IMR-90 (cell line): ENCODE results near the gene NAV2. TPM values are rescaled to one million over a fixed set of nuclear protein-coding genes. Genes with fewer than 3 reads are reported as not detected.

Experiments used
- ATAC-seq: fragments of 200-7000 bp; cut with Tn5 transposase; 2 replicates; pipeline ENCODE4 v1.9.1; 2020; ENCODE audit warnings: low read depth, mild to moderate bottlenecking, moderate library complexity
- BruUV-seq: library from RNA; stranded (reverse); fragments of 400-500 nt; replicated peaks from 2 replicates; lab custom pipeline; 2021; lab: Mats Ljungman, UMichigan
- CTCF ChIA-PET: fragments of 300-600 bp; formaldehyde crosslinking; extraction: SDS; loops from one replicate; lab custom pipeline; 2021; ENCODE audit warnings: antibody characterized with exemption; lab: Yijun Ruan, JAX
- POLR2A ChIA-PET: fragments of 300-600 bp; sonication (Branson Sonifier 250); formaldehyde crosslinking; loops from one replicate; lab custom pipeline; 2022; ENCODE audit warnings: antibody characterized with exemption; ENCODE audit not compliant: unreplicated experiment; lab: Charles Lee
- DNase-seq: peaks from one replicate; pipeline ENCODE4 v3.0.0; 2013
- H2AFZ ChIP-seq: replicated peaks from 2 replicates; pipeline ENCODE3; 2013; ENCODE audit warnings: low read length, mild to moderate bottlenecking; ENCODE audit not compliant: poor library complexity
- H2AK5ac ChIP-seq: 2 replicates; pipeline ENCODE4 v1.6.1; 2013; ENCODE audit warnings: low read depth, low read length, inconsistent platforms
- H2AK9ac ChIP-seq: replicated peaks from 2 replicates; pipeline ENCODE3; 2013; ENCODE audit warnings: mild to moderate bottlenecking, low read depth, low read length, moderate library complexity; ENCODE audit not compliant: poor library complexity
- H2BK120ac ChIP-seq: 2 replicates; pipeline ENCODE4 v1.6.1; 2013; ENCODE audit warnings: low read depth, low read length, inconsistent platforms
- H2BK15ac ChIP-seq: 3 replicates; pipeline ENCODE4 v1.6.1; 2013; ENCODE audit warnings: low read depth, low read length, inconsistent platforms
- H2BK20ac ChIP-seq: 2 replicates; pipeline ENCODE4 v1.6.1; 2013; ENCODE audit warnings: low read depth, mild to moderate bottlenecking, inconsistent platforms, low read length, moderate library complexity
- H2BK5ac ChIP-seq: 2 replicates; pipeline ENCODE4 v1.6.1; 2013; ENCODE audit warnings: mild to moderate bottlenecking, low read depth, low read length, inconsistent platforms; ENCODE audit not compliant: poor library complexity, severe bottlenecking
- H3K14ac ChIP-seq: replicated peaks from 2 replicates; pipeline ENCODE4 v1.6.1; 2013; ENCODE audit warnings: low read depth, low read length, inconsistent platforms
- H3K18ac ChIP-seq: 2 replicates; pipeline ENCODE4 v1.6.1; 2013; ENCODE audit warnings: low read depth, low read length, control low read depth
- H3K23ac ChIP-seq: 2 replicates; pipeline ENCODE4 v1.6.1; 2013; ENCODE audit warnings: low read depth, low read length, inconsistent platforms
- H3K27ac ChIP-seq: 2 replicates; pipeline ENCODE4 v1.5.1; 2013; ENCODE audit warnings: mild to moderate bottlenecking, control low read depth, low read length; ENCODE audit not compliant: insufficient read depth
- H3K27me3 ChIP-seq: 2 replicates; pipeline ENCODE4 v1.6.1; 2013; ENCODE audit warnings: low read length; ENCODE audit not compliant: control insufficient read depth, insufficient read depth
- H3K36me3 ChIP-seq: 2 replicates; pipeline ENCODE4 v1.6.1; 2013; ENCODE audit warnings: low read length, mixed read lengths; ENCODE audit not compliant: control insufficient read depth, insufficient read depth
- H3K4ac ChIP-seq: 2 replicates; pipeline ENCODE4 v1.6.1; 2013; ENCODE audit warnings: low read depth, low read length, inconsistent platforms
- H3K4me1 ChIP-seq: 2 replicates; pipeline ENCODE4 v1.6.1; 2013; ENCODE audit warnings: low read length, mixed read lengths; ENCODE audit not compliant: control insufficient read depth, insufficient read depth
- H3K4me2 ChIP-seq: 2 replicates; pipeline ENCODE4 v1.6.1; 2013; ENCODE audit warnings: low read depth, mild to moderate bottlenecking, control low read depth, low read length, moderate library complexity
- H3K4me3 ChIP-seq: 2 replicates; pipeline ENCODE4 v1.5.1; 2013; ENCODE audit warnings: low read depth, mild to moderate bottlenecking, control low read depth, low read length, moderate library complexity; ENCODE audit not compliant: insufficient read depth
- H3K56ac ChIP-seq: 2 replicates; pipeline ENCODE4 v1.6.1; 2013; ENCODE audit warnings: low read length, inconsistent platforms; ENCODE audit not compliant: insufficient read depth; ENCODE audit errors: extremely low read depth
- H3K79me1 ChIP-seq, 2 experiments: 2 replicates each; pipeline ENCODE4 v1.6.1; 2013; ENCODE audit warnings: low read length in 2 of 2, inconsistent platforms in 1 of 2, low read depth in 1 of 2
- H3K9ac ChIP-seq: 2 replicates; pipeline ENCODE4 v1.6.1; 2013; ENCODE audit warnings: low read depth, low read length, control low read depth
- H3K9me1 ChIP-seq: 2 replicates; pipeline ENCODE4 v1.6.1; 2013; ENCODE audit warnings: low read length, inconsistent platforms; ENCODE audit not compliant: insufficient read depth
- H3K9me3 ChIP-seq: 2 replicates; pipeline ENCODE4 v1.6.1; 2013; ENCODE audit warnings: low read length; ENCODE audit not compliant: control insufficient read depth, insufficient read depth
- H4K20me1 ChIP-seq: 2 replicates; pipeline ENCODE4 v1.6.1; 2013; ENCODE audit warnings: low read length, inconsistent platforms; ENCODE audit not compliant: insufficient read depth
- H4K5ac ChIP-seq: 2 replicates; pipeline ENCODE4 v1.6.1; 2013; ENCODE audit warnings: mild to moderate bottlenecking, low read depth, low read length, control low read depth
- H4K8ac ChIP-seq, 2 experiments: 2 replicates each; pipeline ENCODE4 v1.6.1; 2013; ENCODE audit warnings: low read depth in 2 of 2, low read length in 2 of 2, control low read depth in 1 of 2, inconsistent platforms in 1 of 2
- H4K91ac ChIP-seq: 2 replicates; pipeline ENCODE4 v1.6.1; 2013; ENCODE audit warnings: low read depth, low read length, inconsistent platforms; ENCODE audit not compliant: insufficient read depth
- BHLHE40 ChIP-seq: fragments of 150-350 bp; IDR thresholded peaks from 2 replicates; pipeline ENCODE4 v1.6.1; 2016; ENCODE audit warnings: mild to moderate bottlenecking, low read depth, low read length
- CEBPB ChIP-seq: IDR thresholded peaks from 2 replicates; pipeline ENCODE4 v1.6.1; 2012; ENCODE audit warnings: low read depth, low read length, improper control_type of control experiment
- ELK1 ChIP-seq: fragments of 150-350 bp; IDR thresholded peaks from 2 replicates; pipeline ENCODE4 v1.6.1; 2016; ENCODE audit warnings: low read depth, mild to moderate bottlenecking, low read length, moderate library complexity, borderline replicate concordance
- FOS ChIP-seq: fragments of 150-350 bp; IDR thresholded peaks from 2 replicates; pipeline ENCODE4 v1.6.1; 2016; ENCODE audit warnings: low read depth, low read length
- MAFK ChIP-seq: IDR thresholded peaks from 2 replicates; pipeline ENCODE4 v1.6.1; 2012; ENCODE audit warnings: low read depth, low read length, improper control_type of control experiment
- MAZ ChIP-seq: IDR thresholded peaks from 2 replicates; pipeline ENCODE4 v1.6.1; 2012; ENCODE audit warnings: low read depth, mild to moderate bottlenecking, low read length, improper control_type of control experiment, moderate library complexity, borderline replicate concordance
- NFE2L2 ChIP-seq: fragments of 150-350 bp; IDR thresholded peaks from 2 replicates; pipeline ENCODE4 v1.6.1; 2016; ENCODE audit warnings: low read depth, mild to moderate bottlenecking, low read length
- POLR2A ChIP-seq: IDR thresholded peaks from 2 replicates; pipeline ENCODE4 v1.6.1; 2012; ENCODE audit warnings: mild to moderate bottlenecking, low read depth, low read length
- RAD21 ChIP-seq: IDR thresholded peaks from 2 replicates; pipeline ENCODE4 v1.6.1; 2012; ENCODE audit warnings: low read length, improper control_type of control experiment
- RCOR1 ChIP-seq: IDR thresholded peaks from 2 replicates; pipeline ENCODE4 v1.6.1; 2012; ENCODE audit warnings: mild to moderate bottlenecking, low read length, improper control_type of control experiment; ENCODE audit not compliant: insufficient replicate concordance
- RFX5 ChIP-seq: IDR thresholded peaks from 2 replicates; pipeline ENCODE4 v1.8.0; 2012; ENCODE audit warnings: low read depth, mild to moderate bottlenecking, low read length, moderate library complexity
- WGBS, 2 experiments: methylation state at CpG; one replicate each; pipeline versions ENCODE4 v1.1.5 to v1.1.7; 2013; ENCODE audit warnings: missing lambda C conversion rate in 2 of 2; ENCODE audit not compliant: insufficient read length in 1 of 2; ENCODE audit errors: extremely low coverage in 2 of 2; 5-methylcytosine and 5-hydroxymethylcytosine counted together
- dilution Hi-C: fragments of 300-500 bp; cut with HindIII; formaldehyde crosslinking; loops from one replicate; pipeline ENCODE4 v1.14.3; 2018; ENCODE audit warnings: low sequenced_read_pairs; ENCODE audit not compliant: unreplicated experiment
- in situ Hi-C: fragments of 300-500 bp; cut with MboI; formaldehyde crosslinking; loops from 3 replicates; pipeline ENCODE4 v1.14.3; 2019; ENCODE audit warnings: low sequenced_read_pairs, inconsistent platforms, mixed read lengths
- intact Hi-C: fragments of 100-400 bp; cut with micrococcal nuclease; formaldehyde crosslinking; loops from 2 replicates; pipeline ENCODE4 v1.10.0; 2022
- polyA plus RNA-seq, 3 experiments: library from polyadenylated mRNA; depleted of rRNA; stranded (reverse); fragments of >200 nt; gene quantifications; 2 replicates each; pipeline ENCODE4 v1.2.3, GENCODE V29; 2012; ENCODE audit warnings: low replicate concordance in 1 of 3
- total RNA-seq: library from RNA; depleted of rRNA; stranded (reverse); fragments of >200 nt; gene quantifications from 2 replicates; pipeline ENCODE4 v1.2.3, GENCODE V29; 2012
- TF ChIP-seq, protein P1 (sequence below): fragments of 150-350 bp; IDR thresholded peaks from 2 replicates; pipeline ENCODE4 v1.6.1; 2017; ENCODE audit warnings: mild to moderate bottlenecking, antibody characterized with exemption, low read length, low read depth
- TF ChIP-seq, protein P2 (sequence below): conservative IDR thresholded peaks from 2 replicates; pipeline ENCODE4 v1.5.1; 2012; ENCODE audit warnings: mild to moderate bottlenecking, low read depth, low read length, improper control_type of control experiment

Gene NAV2
- total and polyA plus RNA-seq, 2 of the 4 experiments (the other 2 are of a cell fraction): 4.5 to 12.6 TPM

GRCh38 chr11:19779740-19780139 lies 67.1 kb downstream of the NAV2 start:
- dilution Hi-C loops: no loop called here
- H4K20me1 ChIP-seq: peaks cover 75% of the 10 kb centered on the region
- CTCF ChIA-PET: interaction anchor here (0.6 kb wide), 1 partner anchor 106 kb away, joined by 4 read pairs; no protein-coding TSS in a partner anchor

More at GRCh38 chr11:19779740-19780139, 67.1 kb downstream of the NAV2 start:
- no TSS peak for BruUV-seq
- Histone ChIP-seq H3K4ac (no peak overlapping the region), H3K36me3 (no peaks in the 10 kb centered on the region), H3K4me2 (no peak overlapping the region), H3K27me3 (no peaks in the 10 kb centered on the region; the same call in 1 of the 2 replicates), H3K9me3 (0 out of 2 replicates have a peak, but pooled peaks cover 1% of the 10 kb centered on the region), H4K91ac (no peak overlapping the region), H2BK5ac (no peak overlapping the region), H3K4me3 (no peak overlapping the region), H3K23ac (no peak overlapping the region), H3K14ac (no peak overlapping the region), H4K8ac (no peak overlapping the region), H4K5ac (no peak overlapping the region), H2BK20ac (no peak overlapping the region), H2AFZ (no peak overlapping the region), H2AK5ac (no peak overlapping the region), H3K27ac (no peak overlapping the region), H3K56ac (no peak overlapping the region), H3K4me1 (peaks cover 2% of the 10 kb centered on the region; the same call in 1 of the 2 replicates), H2BK120ac (no peak overlapping the region), H3K9ac (no peak overlapping the region), H2BK15ac (no peak overlapping the region), H3K79me1 (peaks cover 56 to 66% of the 10 kb centered on the region in 2 experiments), H3K9me1 (no peaks in the 10 kb centered on the region), H2AK9ac (no peak overlapping the region), H3K18ac (no peak overlapping the region)
- intact Hi-C loops (no loop called here), in situ Hi-C loops (no loop called here)
- WGBS, 2 experiments: no CpG with 5 or more reads among the region's 2 CpGs
- DNase-seq: no peak
- POLR2A ChIA-PET: no interaction called here
- no peak for TF ChIP-seq MAFK
- TF ChIP-seq, protein P1, sequence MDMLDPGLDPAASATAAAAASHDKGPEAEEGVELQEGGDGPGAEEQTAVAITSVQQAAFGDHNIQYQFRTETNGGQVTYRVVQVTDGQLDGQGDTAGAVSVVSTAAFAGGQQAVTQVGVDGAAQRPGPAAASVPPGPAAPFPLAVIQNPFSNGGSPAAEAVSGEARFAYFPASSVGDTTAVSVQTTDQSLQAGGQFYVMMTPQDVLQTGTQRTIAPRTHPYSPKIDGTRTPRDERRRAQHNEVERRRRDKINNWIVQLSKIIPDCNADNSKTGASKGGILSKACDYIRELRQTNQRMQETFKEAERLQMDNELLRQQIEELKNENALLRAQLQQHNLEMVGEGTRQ: no peak
- no peak for TF ChIP-seq RFX5
- TF ChIP-seq CEBPB: no peak
- TF ChIP-seq, protein P2, sequence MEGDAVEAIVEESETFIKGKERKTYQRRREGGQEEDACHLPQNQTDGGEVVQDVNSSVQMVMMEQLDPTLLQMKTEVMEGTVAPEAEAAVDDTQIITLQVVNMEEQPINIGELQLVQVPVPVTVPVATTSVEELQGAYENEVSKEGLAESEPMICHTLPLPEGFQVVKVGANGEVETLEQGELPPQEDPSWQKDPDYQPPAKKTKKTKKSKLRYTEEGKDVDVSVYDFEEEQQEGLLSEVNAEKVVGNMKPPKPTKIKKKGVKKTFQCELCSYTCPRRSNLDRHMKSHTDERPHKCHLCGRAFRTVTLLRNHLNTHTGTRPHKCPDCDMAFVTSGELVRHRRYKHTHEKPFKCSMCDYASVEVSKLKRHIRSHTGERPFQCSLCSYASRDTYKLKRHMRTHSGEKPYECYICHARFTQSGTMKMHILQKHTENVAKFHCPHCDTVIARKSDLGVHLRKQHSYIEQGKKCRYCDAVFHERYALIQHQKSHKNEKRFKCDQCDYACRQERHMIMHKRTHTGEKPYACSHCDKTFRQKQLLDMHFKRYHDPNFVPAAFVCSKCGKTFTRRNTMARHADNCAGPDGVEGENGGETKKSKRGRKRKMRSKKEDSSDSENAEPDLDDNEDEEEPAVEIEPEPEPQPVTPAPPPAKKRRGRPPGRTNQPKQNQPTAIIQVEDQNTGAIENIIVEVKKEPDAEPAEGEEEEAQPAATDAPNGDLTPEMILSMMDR: no peak
- TF ChIP-seq ELK1: no peak
- no peak for TF ChIP-seq BHLHE40
- TF ChIP-seq POLR2A: no peak
- TF ChIP-seq FOS: no peak
- TF ChIP-seq NFE2L2: no peak
- no peak for TF ChIP-seq MAZ
- TF ChIP-seq RAD21: no peak
- TF ChIP-seq RCOR1: no peak
- ATAC-seq: no peak
